T-helper 2 cell treated with Interferon-gamma antibody and Interleukin-4, amounts not matched to agents 5 μg/mL and 100 μg/mL, for 36 hours (primary cell): ENCODE measurements around the gene TP53TG5.
A peak's percentile ranks its signal among the peaks of the same experiment; 100 is the strongest.

Experiments
- DNase-seq: peaks from one replicate; pipeline ENCODE4 v3.0.0; 2021; ENCODE audit warnings: low spot score
- H3K27ac Mint-ChIP-seq: one replicate; pipeline ENCODE4 v1.8.0; 2021; ENCODE audit warnings: mild to moderate bottlenecking, mixed read lengths
- H3K27me3 Mint-ChIP-seq: one replicate; pipeline ENCODE4 v1.8.0; 2021; ENCODE audit warnings: low read depth, mixed read lengths
- H3K36me3 Mint-ChIP-seq: one replicate; pipeline ENCODE4 v1.8.0; 2021; ENCODE audit warnings: low read depth, mixed read lengths
- H3K4me1 Mint-ChIP-seq: one replicate; pipeline ENCODE4 v1.8.0; 2021; ENCODE audit warnings: low read depth, mixed read lengths
- H3K4me3 Mint-ChIP-seq: one replicate; pipeline ENCODE4 v1.8.0; 2022; ENCODE audit warnings: mild to moderate bottlenecking, moderate library complexity, mixed read lengths
- H3K9me3 Mint-ChIP-seq: one replicate; pipeline ENCODE4 v1.8.0; 2021; ENCODE audit warnings: mixed read lengths

The TP53TG5 gene

DNA sequence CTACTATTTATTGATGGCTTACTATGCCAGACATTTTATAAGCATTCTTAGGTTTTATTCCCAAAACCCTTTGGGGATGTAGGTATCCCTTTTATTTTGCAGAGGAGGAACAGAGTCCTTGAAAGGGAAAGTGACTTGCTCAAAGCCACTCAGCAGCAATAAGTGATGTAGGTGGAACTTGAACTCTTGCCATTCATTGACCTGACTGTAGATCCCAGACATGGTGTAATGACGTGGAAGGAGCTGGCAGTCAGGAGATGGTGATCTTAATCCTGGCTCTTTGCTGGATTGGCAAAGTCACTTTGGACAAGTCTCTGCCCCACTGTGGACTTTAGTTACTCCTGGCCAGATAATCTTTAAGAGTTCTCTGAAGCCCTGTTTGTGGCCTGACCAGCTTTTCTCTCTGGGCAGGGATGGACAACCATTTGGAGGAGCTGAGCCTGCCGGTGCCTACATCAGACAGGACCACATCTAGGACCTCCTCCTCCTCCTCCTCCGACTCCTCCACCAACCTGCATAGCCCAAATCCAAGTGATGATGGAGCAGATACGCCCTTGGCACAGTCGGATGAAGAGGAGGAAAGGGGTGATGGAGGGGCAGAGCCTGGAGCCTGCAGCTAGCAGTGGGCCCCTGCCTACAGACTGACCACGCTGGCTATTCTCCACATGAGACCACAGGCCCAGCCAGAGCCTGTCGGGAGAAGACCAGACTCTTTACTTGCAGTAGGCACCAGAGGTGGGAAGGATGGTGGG is 31.6 kb upstream of the TP53TG5 start:
- Mint-ChIP-seq H3K4me3 (no peak overlapping the region), H3K27me3 (peaks cover 17% of the 10 kb centered on the region), H3K9me3 (no peaks in the 10 kb centered on the region), H3K36me3 (peaks cover 2% of the 10 kb centered on the region), H3K27ac (no peak overlapping the region), H3K4me1 (peaks cover 18% of the 10 kb centered on the region)
- DNase-seq: no peak

DNA sequence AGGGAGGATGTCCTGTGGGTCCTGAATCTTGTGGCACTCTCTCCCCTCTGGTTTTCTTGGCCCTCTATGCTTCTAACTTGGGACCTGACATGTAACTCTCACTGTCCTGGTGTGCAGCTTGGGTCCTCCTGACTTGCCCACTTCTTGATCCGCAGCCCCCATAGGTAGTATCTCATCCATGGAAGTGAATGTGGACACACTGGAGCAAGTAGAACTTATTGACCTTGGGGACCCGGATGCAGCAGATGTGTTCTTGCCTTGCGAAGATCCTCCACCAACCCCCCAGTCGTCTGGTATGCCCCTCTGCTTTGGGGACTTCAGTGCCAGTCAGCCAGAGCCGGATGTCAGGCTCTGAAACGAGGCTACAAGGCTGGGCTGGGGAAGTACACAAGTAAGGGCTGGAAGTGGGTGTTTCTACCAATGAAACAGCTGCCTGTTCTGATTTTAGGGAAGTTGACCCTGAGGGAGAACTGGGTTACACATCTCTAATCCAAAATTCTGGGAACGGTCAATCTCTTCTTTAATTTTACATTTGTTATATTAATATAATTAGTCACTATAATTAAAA is 30.6 kb upstream of the TP53TG5 start:
- no peak for DNase-seq
- H3K36me3 Mint-ChIP-seq: peaks cover 2% of the 10 kb centered on the region
- H3K9me3 Mint-ChIP-seq: no peaks in the 10 kb centered on the region
- H3K27me3 Mint-ChIP-seq: peaks cover 19% of the 10 kb centered on the region
- peaks cover 18% of the 10 kb centered on the region for H3K4me1 Mint-ChIP-seq
- H3K4me3 Mint-ChIP-seq: no peak overlapping the region
- no peak overlapping the region for H3K27ac Mint-ChIP-seq

DNA sequence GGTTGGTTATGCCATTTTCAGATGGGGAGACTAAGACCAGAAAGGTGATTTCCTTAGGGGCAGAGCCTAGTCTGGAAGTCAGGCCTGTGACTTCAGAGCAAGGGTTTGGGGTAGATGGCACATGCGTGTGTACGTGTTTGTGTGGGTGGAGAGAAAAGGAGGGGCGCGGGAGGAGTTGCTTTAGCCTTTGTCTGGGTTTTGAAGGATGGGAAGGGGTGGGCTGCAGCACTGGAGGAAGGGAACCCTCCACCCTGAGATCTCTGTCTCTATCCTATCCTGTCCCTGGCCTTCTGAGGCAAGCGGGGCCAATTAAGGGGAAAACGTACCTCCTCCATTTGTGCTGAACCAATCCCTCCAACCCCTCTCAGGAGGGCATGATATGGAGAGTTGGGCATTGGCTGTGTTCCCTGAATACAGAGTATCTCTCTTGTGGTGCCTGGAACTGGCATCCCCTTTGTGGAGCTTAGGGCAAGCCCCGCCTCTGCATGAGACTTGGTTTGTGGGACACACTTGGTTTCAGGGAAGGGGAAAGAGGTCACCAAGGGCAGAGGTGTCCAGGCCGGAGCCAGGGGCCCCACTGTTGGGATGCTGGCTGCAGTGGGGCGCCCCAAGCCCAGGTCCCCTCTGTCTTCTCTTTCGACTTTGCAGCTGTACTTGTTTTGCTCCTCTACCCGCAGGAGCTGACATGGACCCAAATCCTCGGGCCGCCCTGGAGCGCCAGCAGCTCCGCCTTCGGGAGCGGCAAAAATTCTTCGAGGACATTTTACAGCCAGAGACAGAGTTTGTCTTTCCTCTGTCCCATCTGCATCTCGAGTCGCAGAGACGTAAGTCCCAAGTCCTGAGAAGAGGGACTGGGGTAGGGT is 29.9 kb upstream of the TP53TG5 start, which contains the start of gene DBNDD2:
DBNDD2 (plus strand) TSS at position 507 of the 863 bp plus-strand sequence; CDS start at position 686, 179 bp downstream.
- peaks cover 18% of the 10 kb centered on the region for H3K4me1 Mint-ChIP-seq
- H3K36me3 Mint-ChIP-seq: peaks cover 2% of the 10 kb centered on the region
- no peak within 1 kb of the TSS for H3K27ac Mint-ChIP-seq
- no peaks in the 10 kb centered on the region for H3K9me3 Mint-ChIP-seq
- peak within 1 kb of the TSS; percentile 81 for H3K4me3 Mint-ChIP-seq
- DNase-seq: no peak
- H3K27me3 Mint-ChIP-seq: peaks cover 21% of the 10 kb centered on the region

DNA sequence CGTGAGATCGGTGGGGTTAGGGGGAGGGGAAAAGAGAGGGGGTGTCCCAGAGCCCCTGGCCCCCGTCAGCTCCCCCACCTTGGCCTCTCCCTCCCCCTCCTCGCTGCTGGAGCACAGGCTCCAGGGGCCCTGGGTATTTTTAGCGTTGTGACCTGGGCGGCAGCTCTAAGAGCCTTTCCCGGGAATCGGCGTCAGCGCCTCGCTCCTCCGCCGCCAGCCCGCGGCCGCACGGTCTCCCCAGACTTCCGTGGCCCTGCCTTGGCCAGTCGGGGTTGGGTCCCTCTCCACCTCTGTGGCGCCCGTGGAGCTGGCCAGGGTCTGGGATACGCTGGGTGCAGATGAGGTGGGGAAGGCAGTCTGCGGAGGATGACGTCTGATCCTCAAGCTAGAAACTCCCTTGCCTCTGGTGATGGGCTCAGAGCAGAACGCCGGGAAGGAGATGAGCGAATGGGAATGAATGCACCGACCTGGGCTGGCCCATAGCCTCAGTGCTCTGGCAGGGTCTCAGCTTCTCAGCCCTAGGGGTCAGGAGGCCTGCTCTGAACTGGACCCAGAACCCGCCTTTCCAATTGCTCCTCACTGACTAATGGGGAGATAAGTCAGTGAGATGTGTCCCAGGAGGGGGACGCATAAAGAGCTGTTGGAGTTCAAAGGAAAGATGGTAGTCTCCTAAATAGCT is 29.1 kb upstream of the TP53TG5 start:
- DNase-seq: no peak
- peaks cover 2% of the 10 kb centered on the region for H3K36me3 Mint-ChIP-seq
- no peak overlapping the region for H3K27ac Mint-ChIP-seq
- H3K9me3 Mint-ChIP-seq: peaks cover 4% of the 10 kb centered on the region
- peaks cover 18% of the 10 kb centered on the region for H3K4me1 Mint-ChIP-seq
- peaks cover 21% of the 10 kb centered on the region for H3K27me3 Mint-ChIP-seq
- H3K4me3 Mint-ChIP-seq: peak overlapping the region; percentile 81

DNA sequence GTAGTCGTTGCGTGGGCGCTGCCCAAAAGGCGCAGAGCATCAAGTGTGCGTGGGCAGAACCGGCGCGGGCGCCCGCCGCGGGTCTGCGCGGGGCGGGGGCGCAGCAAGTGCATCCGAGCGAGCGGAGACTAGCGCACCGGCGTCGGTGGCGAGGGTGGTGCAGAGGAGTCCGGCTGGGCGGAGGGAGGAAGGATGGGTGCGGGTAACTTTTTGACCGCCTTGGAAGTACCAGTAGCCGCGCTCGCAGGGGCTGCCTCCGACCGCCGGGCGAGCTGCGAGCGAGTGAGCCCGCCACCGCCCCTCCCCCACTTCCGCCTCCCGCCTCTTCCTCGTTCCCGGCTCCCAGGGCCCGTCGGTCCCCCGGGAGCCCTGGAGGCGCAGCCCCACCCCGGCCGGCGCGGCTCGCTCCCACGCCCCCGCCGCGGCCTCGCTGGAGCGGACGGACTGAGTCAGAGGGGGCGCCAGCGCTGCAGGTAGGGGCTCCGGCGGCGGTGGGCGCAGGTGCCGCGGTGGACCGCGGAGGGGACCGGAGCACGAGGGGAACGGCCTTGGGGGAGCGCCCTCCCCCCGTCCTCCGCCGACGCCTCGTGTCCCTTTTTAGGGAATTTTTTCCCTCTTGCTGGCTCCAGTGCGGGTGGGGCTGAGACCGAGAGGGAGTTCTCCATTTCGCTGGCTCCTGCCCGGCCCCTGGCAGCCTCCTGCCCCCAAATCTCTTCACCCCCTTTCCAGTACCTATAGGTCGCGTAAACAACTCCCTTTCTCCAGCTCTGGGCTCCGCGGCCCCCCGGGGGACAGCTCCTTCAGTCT is 28.3 kb upstream of the TP53TG5 start:
- peaks cover 18% of the 10 kb centered on the region for H3K4me1 Mint-ChIP-seq
- DNase-seq: peak; percentile 53
- peaks cover 11% of the 10 kb centered on the region for H3K9me3 Mint-ChIP-seq
- H3K36me3 Mint-ChIP-seq: peaks cover 2% of the 10 kb centered on the region
- peak overlapping the region; percentile 81 for H3K4me3 Mint-ChIP-seq
- H3K27ac Mint-ChIP-seq: no peak overlapping the region
- H3K27me3 Mint-ChIP-seq: peaks cover 21% of the 10 kb centered on the region

DNA sequence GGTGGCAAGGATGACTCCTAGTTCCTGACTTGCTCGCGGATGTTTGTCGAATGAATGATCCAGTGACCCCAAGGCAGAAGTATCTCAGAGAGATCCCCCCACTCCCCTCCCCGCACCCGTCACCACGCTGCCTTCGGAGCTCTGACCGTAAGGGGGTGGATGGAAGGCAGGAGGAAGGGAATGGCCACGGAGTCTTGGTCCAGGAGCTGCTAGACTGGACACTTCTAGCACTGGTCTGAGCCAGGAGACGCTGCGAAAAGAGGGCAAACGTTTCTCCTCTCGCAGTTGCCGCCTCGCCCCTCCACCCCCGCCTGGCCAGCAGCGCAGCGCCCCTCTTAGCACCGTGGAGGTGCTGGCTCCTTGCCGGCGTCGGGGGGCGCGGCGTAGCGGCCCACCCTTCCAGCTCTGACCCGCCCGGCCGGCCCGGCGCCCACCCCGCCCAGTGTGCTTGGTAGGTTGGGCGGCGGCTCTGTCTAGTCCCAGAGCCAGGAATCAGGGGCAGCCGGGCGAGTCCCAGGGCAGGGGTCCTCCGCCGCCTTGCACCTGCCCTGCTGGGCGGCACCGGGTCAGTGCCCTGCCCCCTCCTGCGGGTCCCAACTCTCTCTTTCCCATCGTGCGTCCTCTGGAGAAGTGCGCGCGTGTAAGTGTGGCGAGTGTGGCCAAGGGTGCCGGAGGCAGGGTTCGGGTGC is 27.6 kb upstream of the TP53TG5 start:
- Mint-ChIP-seq H3K27me3 (peaks cover 21% of the 10 kb centered on the region), H3K36me3 (peaks cover 4% of the 10 kb centered on the region), H3K9me3 (peaks cover 15% of the 10 kb centered on the region), H3K4me3 (peak overlapping the region; percentile 74), H3K4me1 (peaks cover 16% of the 10 kb centered on the region), H3K27ac (no peak overlapping the region)
- peak; percentile 52 for DNase-seq

DNA sequence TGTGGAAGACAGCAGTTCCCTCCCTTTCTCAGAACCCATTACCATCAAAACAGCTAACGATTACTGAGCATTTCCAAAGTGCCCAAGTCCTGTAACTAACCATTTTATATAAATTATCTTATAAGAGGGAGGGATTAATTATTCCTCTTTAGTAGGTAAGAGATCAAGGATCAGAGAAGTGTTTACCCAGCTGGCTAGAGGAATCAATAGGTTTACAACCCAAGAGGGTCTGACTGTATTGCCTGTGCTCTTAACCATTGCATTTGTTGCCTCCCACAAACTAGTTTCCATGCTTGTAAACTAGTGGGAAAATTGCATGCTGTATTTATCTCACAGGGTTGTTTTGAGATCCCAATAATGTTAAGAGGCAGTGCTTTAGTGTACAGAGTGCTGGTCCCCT is 26.3 kb upstream of the TP53TG5 start:
- Mint-ChIP-seq H3K4me3 (peak overlapping the region; percentile 79), H3K27me3 (peaks cover 21% of the 10 kb centered on the region), H3K4me1 (peaks cover 15% of the 10 kb centered on the region), H3K27ac (no peak overlapping the region), H3K9me3 (peaks cover 27% of the 10 kb centered on the region), H3K36me3 (peaks cover 6% of the 10 kb centered on the region)
- DNase-seq: no peak

DNA sequence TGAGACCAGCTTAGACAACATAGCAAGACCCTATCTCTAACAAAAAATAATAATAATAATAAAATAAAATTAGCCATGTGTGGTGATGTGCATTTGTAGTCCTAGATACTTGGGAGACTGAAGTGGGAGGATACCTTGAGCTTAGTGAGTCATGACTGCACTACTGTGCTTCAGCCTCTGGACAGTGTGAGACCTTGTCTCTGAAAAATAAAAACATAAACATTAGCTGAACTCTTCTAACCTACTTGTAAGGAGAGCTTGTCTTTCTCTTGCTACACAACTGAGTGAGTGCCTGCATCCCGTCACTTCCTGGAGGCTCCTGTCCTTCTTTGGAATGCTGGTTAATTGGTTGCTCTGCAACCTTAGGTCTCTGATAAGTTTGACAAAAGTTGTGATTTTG is 24.8 kb upstream of the TP53TG5 start:
- Mint-ChIP-seq H3K27ac (no peak overlapping the region), H3K4me1 (peaks cover 13% of the 10 kb centered on the region)

DNA sequence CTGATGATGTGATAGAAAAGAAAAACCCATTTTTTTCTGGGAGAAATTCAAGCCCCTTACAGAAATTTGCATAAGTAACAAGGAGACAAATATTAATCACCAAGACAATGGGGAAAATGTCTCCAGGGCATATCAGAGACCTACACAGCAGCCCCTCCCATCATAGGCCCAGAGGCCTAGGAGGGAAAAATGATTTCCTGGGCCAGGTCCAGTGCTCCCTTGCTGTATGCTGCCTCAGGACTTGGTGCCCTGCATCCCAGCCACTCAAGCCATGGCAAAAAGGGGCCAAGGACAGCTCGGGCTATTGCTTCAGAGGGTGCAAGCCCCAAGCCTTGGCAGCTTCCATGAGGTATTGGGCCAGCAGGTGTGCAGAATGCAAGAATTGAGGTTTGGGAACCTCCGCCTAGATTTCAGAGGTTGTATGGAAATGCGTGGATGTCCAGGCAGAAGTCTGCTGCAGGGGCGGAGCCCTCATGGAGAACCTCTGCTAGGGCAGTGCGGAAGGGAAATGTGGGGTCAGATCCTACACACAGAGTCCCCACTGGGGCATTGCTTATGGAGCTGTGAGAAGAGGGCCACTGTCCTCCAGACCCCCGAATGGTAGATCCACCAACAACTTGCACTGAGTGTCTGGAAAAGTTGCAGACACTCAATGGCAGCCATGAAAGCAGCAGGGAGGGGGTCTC is 22.4 kb upstream of the TP53TG5 start:
- no peak for DNase-seq
- H3K4me3 Mint-ChIP-seq: no peak overlapping the region
- no peak overlapping the region for H3K27ac Mint-ChIP-seq
- peaks cover 30% of the 10 kb centered on the region for H3K9me3 Mint-ChIP-seq
- H3K4me1 Mint-ChIP-seq: peaks cover 6% of the 10 kb centered on the region
- H3K36me3 Mint-ChIP-seq: peaks cover 6% of the 10 kb centered on the region
- H3K27me3 Mint-ChIP-seq: peaks cover 12% of the 10 kb centered on the region

More for the DNA sequence above, 24.8 kb upstream of the TP53TG5 start:
- no peak overlapping the region for H3K4me3 Mint-ChIP-seq
- H3K36me3 Mint-ChIP-seq: peaks cover 6% of the 10 kb centered on the region
- DNase-seq: no peak
- H3K9me3 Mint-ChIP-seq: peaks cover 30% of the 10 kb centered on the region
- peaks cover 21% of the 10 kb centered on the region for H3K27me3 Mint-ChIP-seq

DNA sequence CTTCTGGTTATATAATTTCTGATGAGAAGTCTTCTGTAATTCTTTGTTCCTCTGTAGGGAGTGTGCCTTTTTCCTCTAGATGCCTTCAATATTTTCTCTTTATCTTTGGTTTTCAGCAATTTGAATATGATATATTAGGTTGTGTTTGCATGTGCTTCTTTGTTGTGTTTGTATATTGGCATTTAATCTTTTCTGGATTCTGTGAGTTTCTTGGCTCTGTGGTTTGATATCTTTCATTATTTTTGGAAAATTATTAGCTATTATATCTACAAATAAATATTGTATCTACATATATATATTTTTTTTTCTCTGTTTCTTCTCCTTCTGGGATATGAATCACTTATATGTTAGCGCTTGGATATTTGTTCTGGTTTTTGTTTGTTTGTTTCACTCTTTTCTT is 20.9 kb upstream of the TP53TG5 start:
- Mint-ChIP-seq H3K27ac (no peak overlapping the region), H3K4me3 (no peak overlapping the region), H3K27me3 (peaks cover 5% of the 10 kb centered on the region), H3K36me3 (peaks cover 6% of the 10 kb centered on the region), H3K4me1 (no peaks in the 10 kb centered on the region), H3K9me3 (peaks cover 30% of the 10 kb centered on the region)
- DNase-seq: no peak

DNA sequence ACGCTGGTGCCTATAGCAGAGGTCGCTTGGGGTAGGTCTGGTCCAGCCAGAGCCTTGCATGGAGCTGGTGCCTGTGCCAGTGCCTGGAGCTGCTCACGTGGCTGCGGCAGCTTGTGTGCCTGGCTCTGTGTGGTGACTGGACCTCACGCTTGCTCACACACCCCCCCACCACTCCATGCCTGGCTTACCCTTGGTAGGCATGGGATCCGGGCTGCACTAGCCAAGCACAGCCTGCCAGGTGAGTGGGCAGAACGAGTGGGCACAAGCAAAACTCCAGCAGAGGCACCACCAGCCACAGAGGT is 16.9 kb upstream of the TP53TG5 start:
- H3K4me3 Mint-ChIP-seq: no peak overlapping the region
- H3K36me3 Mint-ChIP-seq: peaks cover 4% of the 10 kb centered on the region
- H3K4me1 Mint-ChIP-seq: no peaks in the 10 kb centered on the region
- peaks cover 9% of the 10 kb centered on the region for H3K9me3 Mint-ChIP-seq
- H3K27me3 Mint-ChIP-seq: no peaks in the 10 kb centered on the region
- no peak for DNase-seq
- H3K27ac Mint-ChIP-seq: no peak overlapping the region
